HG02943 (cell line): ENCODE results near the gene GGACT.
"Not testable (repeated sequence)": the region's sequence is repeated elsewhere in the genome, so short reads cannot be mapped to it uniquely, and the experiment has no call there.

Experiments used
- ATAC-seq: cut with Tn5 transposase; IDR thresholded peaks from one replicate; pipeline ENCODE4 v1.9.1; 2021; ENCODE audit warnings: mild to moderate bottlenecking, low read depth, moderate library complexity; ENCODE audit not compliant: unreplicated experiment

The GGACT gene

DNA sequence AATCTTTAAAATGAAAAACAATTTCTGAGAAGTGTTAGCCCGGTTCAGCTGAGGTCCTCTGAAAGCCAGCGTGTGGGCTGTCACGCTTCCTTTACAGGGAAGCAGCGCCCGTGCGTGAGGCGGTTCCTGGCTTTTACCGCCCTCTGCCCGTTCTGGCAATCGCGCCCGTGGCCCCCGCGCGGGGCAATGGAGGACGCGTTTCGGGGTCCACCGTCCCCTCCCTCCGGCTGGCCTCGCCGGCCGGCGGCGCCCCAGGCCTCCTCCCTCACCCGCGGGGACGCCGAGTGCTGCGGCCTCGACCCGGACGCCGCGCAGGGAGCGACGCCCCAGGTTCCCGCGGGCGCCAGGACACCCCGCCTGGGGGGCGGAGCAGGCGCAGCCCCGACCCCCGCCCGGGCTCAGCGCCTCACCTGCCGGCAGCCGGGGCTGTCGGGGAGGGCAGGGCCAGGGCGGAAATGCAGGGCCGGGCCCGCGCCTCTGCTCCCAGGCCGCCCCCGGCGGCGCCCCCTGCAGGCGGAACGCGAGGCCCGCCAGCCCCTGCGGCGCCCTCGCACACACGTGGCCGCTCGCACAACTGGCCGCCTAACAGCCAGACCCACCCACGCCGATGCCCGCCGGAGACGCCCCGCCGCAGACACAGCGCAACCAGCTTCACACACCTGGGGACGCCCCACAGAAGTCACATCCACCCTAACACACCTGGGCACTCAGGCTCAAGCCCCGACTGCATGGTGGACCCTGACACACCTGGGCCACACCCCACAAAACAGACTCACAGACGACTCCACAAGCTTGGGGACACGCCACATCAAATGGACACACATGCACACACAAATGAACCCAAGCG is at the start of gene GGACT:
GGACT (minus strand) TSS at position 459 of the 847 bp plus-strand sequence. CDS start 56,198 bp downstream, outside the sequence.
- ATAC-seq, result peak; percentile 92

DNA sequence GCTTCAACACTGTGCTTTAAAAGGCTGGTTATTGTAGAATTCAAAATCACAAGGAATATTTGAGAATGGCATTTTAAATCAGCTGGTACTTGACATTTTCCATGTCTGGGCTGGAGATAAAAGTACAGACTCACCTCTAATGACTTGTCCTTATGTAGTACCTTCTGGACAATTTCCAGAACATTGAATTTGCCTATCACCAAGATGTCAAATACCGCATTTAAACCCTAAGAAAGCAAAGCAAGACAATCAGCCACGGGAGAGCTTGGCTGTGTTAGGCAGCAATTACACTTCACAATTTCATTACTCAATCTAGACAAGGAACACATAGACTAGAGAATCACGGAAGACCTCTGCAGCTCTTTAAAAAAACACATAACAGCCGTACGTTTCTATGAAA is 49.2 kb upstream of the GGACT start:
- no peak for ATAC-seq

DNA sequence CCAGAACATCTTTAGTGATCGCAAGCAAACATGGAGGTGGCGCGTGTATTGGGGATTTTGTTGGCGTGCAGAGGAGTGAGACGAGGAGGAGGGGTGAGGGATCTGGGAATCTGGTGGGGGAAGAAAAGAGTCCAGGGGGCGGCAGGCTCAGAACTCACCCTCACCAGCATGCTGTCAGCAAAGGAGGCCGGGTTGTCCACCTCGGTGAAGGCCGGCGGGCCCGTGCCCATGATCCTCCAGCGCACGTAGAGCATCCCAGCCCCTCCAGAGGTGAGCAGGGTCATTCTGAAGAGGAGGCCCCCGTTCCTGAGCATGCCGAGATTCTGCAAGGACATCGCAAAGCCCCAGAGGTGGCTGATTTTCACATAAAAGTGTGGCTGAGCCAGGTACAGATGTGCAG is 48.8 kb upstream of the GGACT start:
- ATAC-seq, result no peak

GRCh38 chr13:100636441-100636840 is 47.9 kb upstream of the GGACT start:
- ATAC-seq, result no peak

- ATAC-seq, result no peak
These were observed 47.4 kb upstream of the GGACT start for GRCh38 chr13:100636004-100636403.

- no peak for ATAC-seq
These were observed 46.1 kb upstream of the GGACT start for GRCh38 chr13:100634696-100635095.

DNA sequence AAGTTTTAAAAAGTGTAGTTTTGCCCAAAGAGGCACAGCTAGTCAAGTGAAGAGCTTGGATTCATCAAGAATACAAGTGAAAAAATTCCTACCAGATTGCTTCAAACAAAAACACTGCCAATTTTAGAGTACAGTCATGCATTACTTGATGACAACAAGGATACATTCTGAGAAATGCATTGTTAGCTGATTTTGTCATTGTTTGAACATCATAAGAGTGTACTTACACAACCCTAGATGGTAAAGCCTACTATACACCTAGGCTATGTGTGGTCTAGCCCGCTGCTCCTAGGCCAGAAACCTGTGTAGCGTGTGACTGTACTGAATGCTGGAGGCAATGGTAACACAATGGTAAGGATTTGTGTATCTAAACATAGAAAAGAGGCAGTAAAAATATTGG is 44.9 kb upstream of the GGACT start:
- ATAC-seq, result no peak

DNA sequence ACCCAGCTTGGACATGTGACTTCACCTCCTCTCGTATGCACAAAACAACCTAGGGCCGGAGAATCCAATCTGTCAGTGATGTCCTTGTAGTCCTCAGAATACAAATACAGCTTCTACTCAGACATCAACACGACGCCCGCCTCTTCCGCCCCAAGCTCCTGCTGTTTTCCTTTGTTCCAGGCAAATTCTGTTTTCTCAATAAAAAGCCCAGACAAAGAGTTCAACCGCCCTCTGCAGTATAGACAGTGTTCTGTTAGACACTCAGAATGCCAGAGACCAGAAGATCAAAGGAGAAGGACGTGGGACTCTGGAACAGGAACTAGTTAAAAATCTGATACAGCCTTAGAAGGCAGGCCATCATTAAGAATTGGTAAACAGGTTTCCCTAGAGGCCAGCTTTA is 42.0 kb upstream of the GGACT start:
- ATAC-seq, result no peak

DNA sequence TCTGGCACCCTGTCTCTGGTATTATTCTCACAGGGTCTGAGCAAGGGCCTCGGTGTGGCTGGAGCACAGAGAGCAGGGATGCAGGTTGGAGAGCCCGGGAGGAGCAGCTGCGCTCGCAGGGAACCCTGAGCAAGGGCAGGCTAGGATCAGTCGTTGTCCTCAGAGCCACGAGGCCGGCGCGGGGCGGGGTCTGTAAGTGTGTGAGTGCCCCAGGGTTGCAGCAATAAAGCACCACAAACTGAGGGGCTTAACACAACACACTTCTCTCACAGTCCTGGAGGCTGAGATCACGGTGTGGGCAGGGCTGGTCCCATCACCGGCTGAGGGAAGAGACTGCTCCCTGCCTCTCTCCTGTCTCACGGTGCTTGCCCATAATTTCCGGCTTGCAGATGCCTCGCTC is 38.5 kb upstream of the GGACT start:
- ATAC-seq, result no peak

DNA sequence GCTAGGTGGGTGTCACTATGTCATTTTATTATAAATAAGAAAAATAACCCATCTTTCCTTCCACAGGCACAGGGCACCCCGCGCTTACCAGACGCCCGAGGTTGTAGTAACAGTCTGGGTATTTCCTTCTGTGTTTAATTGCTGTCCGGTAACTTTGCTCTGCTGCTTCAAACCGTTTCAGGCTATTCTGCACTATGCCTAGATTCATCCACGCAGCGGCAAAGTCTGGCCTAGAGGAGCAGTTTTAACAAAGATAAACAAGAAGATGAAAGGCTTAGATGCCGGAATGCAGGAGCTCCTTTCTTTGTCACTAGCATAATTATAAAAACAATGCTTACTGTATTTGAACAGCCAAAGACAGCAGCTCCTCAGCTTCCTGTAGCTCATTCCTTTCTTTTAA is 36.9 kb upstream of the GGACT start:
- ATAC-seq, result no peak

DNA sequence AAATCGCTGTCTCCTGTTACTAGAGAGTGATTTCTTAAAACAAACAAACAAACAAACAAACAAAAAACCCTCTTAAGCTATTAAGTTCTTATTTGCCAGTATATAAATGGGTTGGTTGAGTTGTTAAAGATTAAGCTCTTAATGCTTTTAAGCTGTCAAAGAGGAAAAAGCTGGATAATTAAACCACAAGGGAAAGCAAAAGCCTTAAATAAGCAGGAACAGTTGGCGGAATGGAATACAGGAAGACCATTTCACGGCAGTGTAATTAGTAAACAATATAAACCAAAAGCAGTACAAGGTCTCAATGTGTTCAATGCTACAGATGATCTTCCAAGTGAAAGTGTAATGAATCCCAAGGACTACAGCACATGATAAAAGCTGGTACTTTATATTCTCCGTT is 32.2 kb upstream of the GGACT start:
- ATAC-seq, result no peak

- ATAC-seq, result no peak
These were observed 31.4 kb upstream of the GGACT start for GRCh38 chr13:100619940-100620339.

DNA sequence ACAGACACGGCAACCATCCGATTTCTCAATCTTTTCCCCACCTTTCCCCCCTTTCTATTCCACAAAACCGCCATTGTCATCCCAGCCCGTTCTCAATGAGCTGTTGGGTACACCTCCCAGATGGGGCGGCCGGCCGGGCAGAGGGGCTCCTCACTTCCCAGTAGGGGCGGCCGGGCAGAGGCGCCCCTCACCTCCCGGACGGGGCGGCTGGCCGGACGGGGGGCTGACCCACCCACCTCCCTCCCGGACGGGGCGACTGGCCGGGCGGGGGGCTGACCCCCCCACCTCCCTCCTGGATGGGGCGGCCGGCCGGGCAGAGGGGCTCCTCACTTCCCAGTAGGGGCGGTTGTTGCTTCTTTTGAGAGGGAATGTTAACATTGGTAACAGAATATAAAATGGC is 30.3 kb upstream of the GGACT start:
- not testable (repeated sequence) for ATAC-seq

- no peak for ATAC-seq
These were observed 24.4 kb upstream of the GGACT start for GRCh38 chr13:100613031-100613430.

- ATAC-seq, result no peak
These were observed 23.3 kb upstream of the GGACT start for GRCh38 chr13:100611678-100612492.

- no peak for ATAC-seq
These were observed 22.1 kb upstream of the GGACT start for GRCh38 chr13:100610391-100611347.

- peak; percentile 85 for ATAC-seq
These were observed 20.3 kb upstream of the GGACT start for GRCh38 chr13:100608906-100609305.

GRCh38 chr13:100608489-100608888 is 19.9 kb upstream of the GGACT start:
- ATAC-seq, result no peak

DNA sequence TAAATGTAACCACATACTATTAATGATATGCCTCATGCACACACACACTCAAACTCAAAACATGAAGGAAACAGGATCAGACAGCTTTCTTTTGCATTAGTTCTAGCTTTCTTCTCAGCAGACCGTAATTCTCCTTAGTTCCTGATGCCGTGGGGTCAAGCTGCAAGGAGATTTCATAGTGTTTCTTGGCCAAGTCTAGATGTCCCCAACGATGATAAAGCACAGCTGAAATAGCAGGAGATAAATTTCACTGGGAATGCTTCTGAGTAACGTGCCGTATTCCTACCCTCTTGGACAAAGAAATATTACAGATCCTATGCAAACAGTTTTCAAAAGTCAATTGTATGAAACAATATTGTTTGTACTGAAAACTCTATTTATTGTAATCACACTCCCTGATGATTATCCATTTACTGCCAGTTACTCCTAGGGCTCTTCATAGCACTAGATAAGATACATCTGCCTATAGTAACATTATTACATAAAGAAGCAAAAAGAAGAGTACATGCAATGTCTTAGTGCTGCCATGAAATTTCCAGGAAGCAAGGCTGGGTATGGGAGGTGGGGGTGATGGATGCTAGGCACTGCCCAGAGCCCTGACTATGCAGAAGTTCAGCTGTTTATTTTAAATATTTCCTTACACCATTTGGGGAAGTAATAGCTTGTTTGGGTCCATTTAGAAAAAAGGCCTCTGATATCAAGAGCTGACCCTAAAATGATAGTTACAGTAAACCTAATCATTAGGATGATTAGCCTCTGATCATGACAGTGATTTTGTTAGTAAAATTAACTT is 16.5 kb upstream of the GGACT start:
- no peak for ATAC-seq
